Activated CD4-positive, alpha-beta T cell treated with anti-CD3 and anti-CD28 coated beads for 36 hours (primary cell): Measurements from ENCODE around the gene BGN. TPM values are rescaled to one million over a fixed set of nuclear protein-coding genes. Genes with fewer than 3 reads are reported as not detected.

ENCODE experiments used
- ATAC-seq: fragments of 200-7000 bp; cut with Tn5 transposase; one replicate; pipeline ENCODE4 v1.10.0; 2021; ENCODE audit warnings: mild to moderate bottlenecking, moderate library complexity
- CTCF ChIA-PET: fragments of 350-600 bp; sonication (Branson Sonifier 250); formaldehyde crosslinking; loops from one replicate; lab custom pipeline; 2021; ENCODE audit warnings: antibody characterized with exemption; lab: Charles Lee
- POLR2A ChIA-PET: fragments of 350-600 bp; sonication (Branson Sonifier 250); formaldehyde crosslinking; loops from one replicate; lab custom pipeline; 2021; ENCODE audit warnings: antibody characterized with exemption, inconsistent platforms; lab: Charles Lee
- DNase-seq: peaks from one replicate; pipeline ENCODE4 v3.0.0-alpha.2; 2020
- H3K27ac Mint-ChIP-seq: one replicate; pipeline ENCODE4 v1.8.0; 2021; ENCODE audit warnings: mixed read lengths
- H3K27me3 Mint-ChIP-seq: one replicate; pipeline ENCODE4 v1.8.0; 2021; ENCODE audit warnings: mixed read lengths
- H3K36me3 Mint-ChIP-seq: one replicate; pipeline ENCODE4 v1.8.0; 2021; ENCODE audit warnings: low read depth, mixed read lengths
- H3K4me1 Mint-ChIP-seq: one replicate; pipeline ENCODE4 v1.8.0; 2021; ENCODE audit warnings: mixed read lengths
- H3K4me3 Mint-ChIP-seq: one replicate; pipeline ENCODE4 v1.8.0; 2021; ENCODE audit warnings: mild to moderate bottlenecking, moderate library complexity, mixed read lengths
- H3K9me3 Mint-ChIP-seq: one replicate; pipeline ENCODE4 v1.8.0; 2021; ENCODE audit warnings: low read depth, mixed read lengths
- intact Hi-C, 2 experiments: fragments of 100-400 bp; cut with DNase I in 1 of 2; cut with micrococcal nuclease in 1 of 2; formaldehyde crosslinking; loops; one replicate each; pipeline versions ENCODE4 v1.14.2 to v1.15.1; 2022 to 2024; cut with DNase I, micrococcal nuclease
- total RNA-seq, 2 experiments: library from RNA; stranded (reverse); gene quantifications; one replicate each; pipeline ENCODE4 v1.2.3, GENCODE V29; 2021

BGN gene
- total RNA-seq, 2 experiments from 2014 or later, result not detected

- Mint-ChIP-seq H3K36me3 (no peaks in the 10 kb centered on the region), H3K4me1 (peaks cover 5% of the 10 kb centered on the region), H3K4me3 (no peak overlapping the region)
Observed at GRCh38 chrX:153475751-153476281, 19.0 kb upstream of the BGN start.

GRCh38 chrX:153476666-153477363, 18.0 kb upstream of the BGN start:
- DNase-seq (no peak), ATAC-seq (no peak)
- Mint-ChIP-seq H3K9me3 (no peaks in the 10 kb centered on the region), H3K27ac (no peak overlapping the region), H3K27me3 (no peaks in the 10 kb centered on the region), H3K4me1 (peaks cover 3% of the 10 kb centered on the region), H3K4me3 (no peak overlapping the region), H3K36me3 (no peaks in the 10 kb centered on the region)
- intact Hi-C loops, result no loop called here
- ChIA-PET CTCF (interaction anchor here (0.7 kb wide), 1 partner anchor 542 kb away, joined by 3 read pairs; no protein-coding TSS in a partner anchor), POLR2A (no interaction called here)

More at GRCh38 chrX:153475751-153476281, 19.0 kb upstream of the BGN start:
- ChIA-PET POLR2A (no interaction called here), CTCF (interaction anchor here (0.7 kb wide), 1 partner anchor 73 kb away, joined by 4 read pairs; no protein-coding TSS in a partner anchor)
- no peaks in the 10 kb centered on the region for H3K9me3 Mint-ChIP-seq
- intact Hi-C loops, result no loop called here
- DNase-seq (no peak), ATAC-seq (no peak)
- no peaks in the 10 kb centered on the region for H3K27me3 Mint-ChIP-seq
- H3K27ac Mint-ChIP-seq, result no peak overlapping the region

- no peak for ATAC-seq
- H3K27me3 Mint-ChIP-seq, result no peaks in the 10 kb centered on the region
- H3K9me3 Mint-ChIP-seq, result no peaks in the 10 kb centered on the region
- H3K27ac Mint-ChIP-seq, result no peak overlapping the region
- intact Hi-C loops, result no loop called here
- H3K36me3 Mint-ChIP-seq, result no peaks in the 10 kb centered on the region
- H3K4me1 Mint-ChIP-seq, result peaks cover 3% of the 10 kb centered on the region
- DNase-seq, result no peak
- ChIA-PET CTCF (interaction anchor here (0.7 kb wide), 1 partner anchor 543 kb away, joined by 3 read pairs; no protein-coding TSS in a partner anchor), POLR2A (no interaction called here)
- H3K4me3 Mint-ChIP-seq, result no peak overlapping the region
Observed at GRCh38 chrX:153477364-153477857, 17.4 kb upstream of the BGN start.

GRCh38 chrX:153477901-153478300, 16.9 kb upstream of the BGN start:
- H3K4me3 Mint-ChIP-seq, result no peak overlapping the region
- H3K27me3 Mint-ChIP-seq, result no peaks in the 10 kb centered on the region
- no peak for DNase-seq
- peaks cover 3% of the 10 kb centered on the region for H3K4me1 Mint-ChIP-seq
- H3K27ac Mint-ChIP-seq, result no peak overlapping the region
- ATAC-seq, result no peak
- no peaks in the 10 kb centered on the region for H3K9me3 Mint-ChIP-seq
- no peaks in the 10 kb centered on the region for H3K36me3 Mint-ChIP-seq
- intact Hi-C loops, result no loop called here
- POLR2A ChIA-PET, result no interaction called here
- CTCF ChIA-PET, result no interaction called here

GRCh38 chrX:153478746-153479145, 16.0 kb upstream of the BGN start:
- CTCF ChIA-PET, result no interaction called here
- no peak overlapping the region for H3K4me3 Mint-ChIP-seq
- no peak for DNase-seq

GRCh38 chrX:153481043-153481442, 13.7 kb upstream of the BGN start:
- intact Hi-C loops, result no loop called here
- no peaks in the 10 kb centered on the region for H3K9me3 Mint-ChIP-seq
- ATAC-seq (no peak), DNase-seq (no peak)
- no peaks in the 10 kb centered on the region for H3K36me3 Mint-ChIP-seq
- H3K4me1 Mint-ChIP-seq, result no peaks in the 10 kb centered on the region
- POLR2A ChIA-PET, result no interaction called here
- CTCF ChIA-PET, result no interaction called here
- no peak overlapping the region for H3K4me3 Mint-ChIP-seq
- no peaks in the 10 kb centered on the region for H3K27me3 Mint-ChIP-seq
- H3K27ac Mint-ChIP-seq, result no peak overlapping the region

More at GRCh38 chrX:153478746-153479145, 16.0 kb upstream of the BGN start:
- H3K9me3 Mint-ChIP-seq, result no peaks in the 10 kb centered on the region
- H3K27me3 Mint-ChIP-seq, result no peaks in the 10 kb centered on the region
- H3K36me3 Mint-ChIP-seq, result no peaks in the 10 kb centered on the region
- H3K27ac Mint-ChIP-seq, result no peak overlapping the region
- POLR2A ChIA-PET, result no interaction called here
- intact Hi-C loops, result no loop called here
- no peak for ATAC-seq
- H3K4me1 Mint-ChIP-seq, result peaks cover 3% of the 10 kb centered on the region

- ChIA-PET CTCF (no interaction called here), POLR2A (no interaction called here)
- ATAC-seq (no peak), DNase-seq (no peak)
- no peak overlapping the region for H3K4me3 Mint-ChIP-seq
- H3K27me3 Mint-ChIP-seq, result no peaks in the 10 kb centered on the region
- intact Hi-C loops, result no loop called here
- no peaks in the 10 kb centered on the region for H3K4me1 Mint-ChIP-seq
- no peaks in the 10 kb centered on the region for H3K36me3 Mint-ChIP-seq
- H3K27ac Mint-ChIP-seq, result no peak overlapping the region
- H3K9me3 Mint-ChIP-seq, result no peaks in the 10 kb centered on the region
Observed at GRCh38 chrX:153482376-153483015, 12.3 kb upstream of the BGN start.

- no peaks in the 10 kb centered on the region for H3K36me3 Mint-ChIP-seq
- intact Hi-C loops, result no loop called here
- CTCF ChIA-PET, result no interaction called here
- no peaks in the 10 kb centered on the region for H3K27me3 Mint-ChIP-seq
- H3K9me3 Mint-ChIP-seq, result no peaks in the 10 kb centered on the region
- POLR2A ChIA-PET, result no interaction called here
- H3K4me3 Mint-ChIP-seq, result no peak overlapping the region
- no peaks in the 10 kb centered on the region for H3K4me1 Mint-ChIP-seq
- ATAC-seq, result no peak
- H3K27ac Mint-ChIP-seq, result no peak overlapping the region
- DNase-seq, result no peak
Observed at GRCh38 chrX:153485396-153486080, 9.2 kb upstream of the BGN start.

- ChIA-PET CTCF (no interaction called here), POLR2A (no interaction called here)
- DNase-seq (no peak), ATAC-seq (no peak)
- no peaks in the 10 kb centered on the region for H3K9me3 Mint-ChIP-seq
- no peak overlapping the region for H3K4me3 Mint-ChIP-seq
- no peaks in the 10 kb centered on the region for H3K4me1 Mint-ChIP-seq
- intact Hi-C loops, result no loop called here
- H3K27ac Mint-ChIP-seq, result no peak overlapping the region
- H3K27me3 Mint-ChIP-seq, result no peaks in the 10 kb centered on the region
- no peaks in the 10 kb centered on the region for H3K36me3 Mint-ChIP-seq
Observed at GRCh38 chrX:153486171-153486570, 8.6 kb upstream of the BGN start.

- no peaks in the 10 kb centered on the region for H3K4me1 Mint-ChIP-seq
- no peak overlapping the region for H3K4me3 Mint-ChIP-seq
- no peak overlapping the region for H3K27ac Mint-ChIP-seq
- no peaks in the 10 kb centered on the region for H3K36me3 Mint-ChIP-seq
- CTCF ChIA-PET, result no interaction called here
- ATAC-seq (no peak), DNase-seq (no peak)
- intact Hi-C loops, result no loop called here
- POLR2A ChIA-PET, result no interaction called here
- H3K27me3 Mint-ChIP-seq, result no peaks in the 10 kb centered on the region
- no peaks in the 10 kb centered on the region for H3K9me3 Mint-ChIP-seq
Observed at GRCh38 chrX:153487590-153488071, 7.1 kb upstream of the BGN start.

GRCh38 chrX:153488231-153488914, 6.4 kb upstream of the BGN start:
- DNase-seq (no peak), ATAC-seq (no peak)
- ChIA-PET POLR2A (no interaction called here), CTCF (interaction anchor here (1.1 kb wide), 1 partner anchor 18 kb away, joined by 3 read pairs; no protein-coding TSS in a partner anchor)
- Mint-ChIP-seq H3K4me1 (no peaks in the 10 kb centered on the region), H3K4me3 (no peak overlapping the region), H3K27me3 (no peaks in the 10 kb centered on the region), H3K36me3 (no peaks in the 10 kb centered on the region), H3K9me3 (no peaks in the 10 kb centered on the region), H3K27ac (no peak overlapping the region)
- intact Hi-C loops, result no loop called here
